HepG2 (cell line): ENCODE measurements around the gene TRRAP. TPM values are rescaled to one million over a fixed set of nuclear protein-coding genes. Genes with fewer than 3 reads are reported as not detected.

Experiments used
- ATAC-seq: fragments of 200-7000 bp; cut with Tn5 transposase; 3 replicates; pipeline ENCODE4 v1.9.1; 2020; ENCODE audit warnings: mild to moderate bottlenecking, moderate library complexity
- BruUV-seq: library from RNA; stranded (reverse); fragments of 400-500 nt; replicated peaks from 2 replicates; lab custom pipeline; 2021; lab: Mats Ljungman, UMichigan
- CTCF ChIA-PET: fragments of 300-600 bp; formaldehyde crosslinking; extraction: SDS; loops from one replicate; lab custom pipeline; 2021; ENCODE audit warnings: low total read pairs, inconsistent platforms, low intra/inter-chr PET ratio; lab: Yijun Ruan, JAX
- POLR2A ChIA-PET: fragments of 350-600 bp; sonication (Branson Sonifier 250); formaldehyde crosslinking; loops from one replicate; lab custom pipeline; 2020; ENCODE audit warnings: antibody characterized with exemption, inconsistent platforms; lab: Yijun Ruan, JAX
- DNase-seq: peaks from one replicate; pipeline ENCODE4 v3.0.0-alpha.2; 2015; ENCODE audit warnings: low spot score
- FAIRE-seq: peaks from 3 replicates; lab custom pipeline; 2011; peaks lifted over from hg19 to GRCh38; lab: Jason Lieb, UNC
- H2AFZ ChIP-seq: one replicate; pipeline ENCODE4 v1.6.1; 2011; ENCODE audit warnings: low read length, inconsistent platforms
- H3K27ac ChIP-seq: fragments of 300-600 bp; 3 replicates; pipeline ENCODE4 v1.8.0; 2011; ENCODE audit warnings: mixed run types, mild to moderate bottlenecking, mixed read lengths, low read length, inconsistent platforms; ENCODE audit not compliant: insufficient read depth; ENCODE audit errors: extremely low read length
- H3K27me3 ChIP-seq, 2 experiments: fragments of 200-600 bp in 1 of 2; 2 replicates in 1 of 2; 3 replicates in 1 of 2; pipeline versions ENCODE4 v1.6.0 to v1.8.0; 2011; ENCODE audit warnings: low read length in 2 of 2, mild to moderate bottlenecking in 2 of 2, moderate library complexity in 2 of 2, inconsistent platforms in 1 of 2; ENCODE audit not compliant: insufficient read depth in 2 of 2, control insufficient read depth in 1 of 2
- H3K36me3 ChIP-seq, 2 experiments: fragments of 200-600 bp in 1 of 2; replicated peaks in 1 of 2; 2 replicates in 1 of 2; 3 replicates in 1 of 2; pipeline versions ENCODE4 v1.5.1 to v1.8.0; 2011; ENCODE audit warnings: low read length in 2 of 2, inconsistent platforms in 1 of 2; ENCODE audit not compliant: insufficient read depth in 2 of 2, control insufficient read depth in 1 of 2
- H3K4me1 ChIP-seq: 2 replicates; pipeline ENCODE4 v1.5.1; 2012; ENCODE audit warnings: low read length, inconsistent platforms; ENCODE audit not compliant: insufficient read depth
- H3K4me2 ChIP-seq: 2 replicates; pipeline ENCODE4 v1.6.0; 2011; ENCODE audit warnings: low read depth, low read length, inconsistent platforms
- H3K4me3 ChIP-seq, 3 experiments: fragments of 200-600 bp in 1 of 3; sonication (generic), shearing (Covaris generic) in 1 of 3; replicated peaks in 1 of 3; 2 replicates each; pipeline ENCODE4 v1.5.1; 2011 to 2016; ENCODE audit warnings: low read length in 3 of 3, inconsistent platforms in 2 of 3, low read depth in 2 of 3, mild to moderate bottlenecking in 2 of 3, control low read depth in 1 of 3, mixed read lengths in 1 of 3; ENCODE audit not compliant: insufficient read depth in 1 of 3
- H3K79me2 ChIP-seq: one replicate; pipeline ENCODE4 v1.6.1; 2011; ENCODE audit warnings: low read length, inconsistent platforms; ENCODE audit not compliant: insufficient read depth
- H3K9ac ChIP-seq: 2 replicates; pipeline ENCODE4 v1.6.0; 2011; ENCODE audit warnings: mild to moderate bottlenecking, low read depth, low read length, inconsistent platforms; ENCODE audit not compliant: insufficient read depth
- H3K9me3 ChIP-seq: 2 replicates; pipeline ENCODE4 v1.5.1; 2012; ENCODE audit warnings: mild to moderate bottlenecking, low read length
- H4K20me1 ChIP-seq: 2 replicates; pipeline ENCODE4 v1.6.0; 2011; ENCODE audit warnings: inconsistent platforms, mild to moderate bottlenecking, low read length, moderate library complexity; ENCODE audit not compliant: insufficient read depth
- AHR ChIP-seq: IDR thresholded peaks from 2 replicates; pipeline ENCODE4 v1.6.1; 2018; ENCODE audit warnings: missing genetic modification reagents, missing compliant biosample characterization
- AKAP8 ChIP-seq: sonication (generic); formaldehyde crosslinking; IDR thresholded peaks from 2 replicates; pipeline ENCODE4 v1.5.1; 2020; ENCODE audit warnings: mild to moderate bottlenecking, missing genetic modification reagents
- BCL3 ChIP-seq: sonication (generic); formaldehyde crosslinking; IDR thresholded peaks from 2 replicates; pipeline ENCODE4 v1.5.1; 2020; ENCODE audit warnings: mild to moderate bottlenecking, missing genetic modification reagents, moderate library complexity
- BORCS8-MEF2B ChIP-seq: sonication (generic); formaldehyde crosslinking; IDR thresholded peaks from 2 replicates; pipeline ENCODE4 v1.8.0; 2022; ENCODE audit warnings: mild to moderate bottlenecking, missing genetic modification reagents
- CCAR2 ChIP-seq: fragments of 200-400 bp; formaldehyde crosslinking; optimal IDR thresholded peaks from 2 replicates; pipeline ENCODE3; 2018; ENCODE audit warnings: low read depth, mild to moderate bottlenecking, low read length, moderate library complexity
- DMAP1 ChIP-seq: IDR thresholded peaks from 2 replicates; pipeline ENCODE4 v1.6.1; 2016
- DNMT3B ChIP-seq: conservative IDR thresholded peaks from 2 replicates; pipeline ENCODE4 v1.6.1; 2016; ENCODE audit warnings: missing biosample characterization, control low read depth
- HNF4A ChIP-seq: sonication (generic); formaldehyde crosslinking; IDR thresholded peaks from 2 replicates; pipeline ENCODE4 v1.4.0; 2020; ENCODE audit warnings: missing genetic modification reagents
- HNRNPH1 ChIP-seq: fragments of 200-400 bp; formaldehyde crosslinking; optimal IDR thresholded peaks from 2 replicates; pipeline ENCODE3; 2017; ENCODE audit warnings: mild to moderate bottlenecking, low read depth, low read length
- KDM1A ChIP-seq: IDR thresholded peaks from 2 replicates; pipeline ENCODE4 v1.6.1; 2016; ENCODE audit warnings: missing compliant biosample characterization
- PCBP2 ChIP-seq: fragments of 200-400 bp; formaldehyde crosslinking; optimal IDR thresholded peaks from 2 replicates; pipeline ENCODE3; 2018; ENCODE audit warnings: low read length, low read depth; ENCODE audit not compliant: poor library complexity, severe bottlenecking
- POLR2G ChIP-seq: fragments of 200-400 bp; formaldehyde crosslinking; IDR thresholded peaks from 2 replicates; pipeline ENCODE4 v1.6.1; 2018; ENCODE audit warnings: mild to moderate bottlenecking, low read depth, low read length, moderate library complexity
- PREB ChIP-seq: sonication (generic); formaldehyde crosslinking; IDR thresholded peaks from 2 replicates; pipeline ENCODE4 v1.4.0; 2020; ENCODE audit warnings: missing genetic modification reagents
- PTBP1 ChIP-seq: fragments of 200-400 bp; formaldehyde crosslinking; IDR thresholded peaks from 2 replicates; pipeline ENCODE4 v1.6.1; 2018; ENCODE audit warnings: low read length, low read depth; ENCODE audit not compliant: poor library complexity, severe bottlenecking
- RAD21 ChIP-seq: fragments of 450-650 bp; formaldehyde crosslinking; IDR thresholded peaks from 2 replicates; pipeline ENCODE4 v1.5.0; 2020; ENCODE audit warnings: mild to moderate bottlenecking
- SMAD3 ChIP-seq: sonication (generic); formaldehyde crosslinking; IDR thresholded peaks from 2 replicates; pipeline ENCODE4 v1.4.0; 2020; ENCODE audit warnings: missing genetic modification reagents
- SMC3 ChIP-seq: IDR thresholded peaks from 2 replicates; pipeline ENCODE4 v1.6.1; 2011; ENCODE audit warnings: low read length, improper control_type of control experiment
- SRSF4 ChIP-seq: fragments of 200-400 bp; formaldehyde crosslinking; IDR thresholded peaks from one replicate; pipeline ENCODE4 v1.6.1; 2018; ENCODE audit warnings: mild to moderate bottlenecking, low read depth, low read length, moderate library complexity; ENCODE audit not compliant: poor library complexity, severe bottlenecking
- ZNF296 ChIP-seq: sonication (generic); formaldehyde crosslinking; conservative IDR thresholded peaks from 2 replicates; pipeline ENCODE4 v1.5.0; 2020; ENCODE audit warnings: mild to moderate bottlenecking, missing genetic modification reagents
- WGBS: methylation state at CpG from one replicate; pipeline ENCODE4 v1.1.6; 2017; ENCODE audit warnings: low lambda C conversion rate; 5-methylcytosine and 5-hydroxymethylcytosine counted together
- in situ Hi-C: cut with HindIII; loops from 2 replicates; pipeline ENCODE4 v1.10.0; 2017; ENCODE audit warnings: low pct_unique_long_range_greater_than_20kb; ENCODE audit not compliant: extremely low pct_ligation_motif_present
- intact Hi-C: fragments of 100-400 bp; cut with micrococcal nuclease; formaldehyde crosslinking; loops from one replicate; pipeline ENCODE4 v1.10.0; 2022; ENCODE audit not compliant: unreplicated experiment
- polyA plus RNA-seq, 8 experiments: library from polyadenylated mRNA; depleted of rRNA in 3 of 8; stranded (reverse) in 7 of 8; unstranded in 1 of 8; fragments of >200 nt; fragmentation: Illumina TruSeq in 4 of 8; extraction: Trizol in 4 of 8; gene quantifications; 2 replicates each; pipeline versions ENCODE4 v1.2.1 to v1.2.3, GENCODE V29; 2011 to 2016; ENCODE audit warnings: low read depth in 4 of 8, missing spikeins in 1 of 8, mixed read lengths in 1 of 8; ENCODE audit not compliant: insufficient read depth in 1 of 8
- total RNA-seq, 5 experiments: library from RNA; depleted of rRNA; stranded (reverse); fragments of >200 nt; fragmentation: Illumina TruSeq; extraction: Trizol; gene quantifications; 2 replicates each; pipeline ENCODE4 v1.2.3, GENCODE V29; 2016; ENCODE audit warnings: low read depth in 1 of 5

TRRAP gene
- total and polyA plus RNA-seq, 2 of the 13 experiments (the other 11 are each of a cell fraction or from before 2014, with no cell fraction given): 8.6 to 10.5 TPM

GRCh38 chr7:98868450-98868849, 9.9 kb upstream of the TRRAP start:
- Histone ChIP-seq H3K27ac (no peak overlapping the region), H3K79me2 (no peaks in the 10 kb centered on the region), H3K27me3 (peaks cover 5 to 33% of the 10 kb centered on the region in 2 experiments), H3K9ac (no peak overlapping the region), H4K20me1 (no peaks in the 10 kb centered on the region), H3K4me1 (peaks cover 45% of the 10 kb centered on the region), H3K4me3 (no peak overlapping the region), H2AFZ (no peak overlapping the region), H3K9me3 (no peaks in the 10 kb centered on the region), H3K4me2 (no peak overlapping the region), H3K36me3 (no peaks in the 10 kb centered on the region)
- DNase-seq: no peak
- CTCF ChIA-PET: no interaction called here
- in situ Hi-C loops: no loop called here
- WGBS: 32% methylated on average over 2 of the region's 2 CpGs
- no TSS peak for BruUV-seq
- ATAC-seq: no peak
- POLR2A ChIA-PET: no interaction called here
- intact Hi-C loops: no loop called here
- no peak for FAIRE-seq
- no peak for TF ChIP-seq KDM1A (CRISPR knock-in tag)
- TF ChIP-seq BCL3: no peak
- no peak for TF ChIP-seq DMAP1 (CRISPR knock-in tag)
- TF ChIP-seq RAD21: no peak
- no peak for TF ChIP-seq POLR2G
- TF ChIP-seq CCAR2: no peak
- TF ChIP-seq DNMT3B (CRISPR knock-in tag): no peak
- TF ChIP-seq HNRNPH1: no peak

GRCh38 chr7:98869027-98869596, 9.2 kb upstream of the TRRAP start:
- H3K9ac ChIP-seq: no peak overlapping the region
- intact Hi-C loops (no loop called here), in situ Hi-C loops (no loop called here)
- H3K9me3 ChIP-seq: no peaks in the 10 kb centered on the region
- peak overlapping the region in 1 of 3 experiments; percentile 48; a peak in 1 of 6 replicates for H3K4me3 ChIP-seq
- no peak for ATAC-seq
- POLR2A ChIA-PET: no interaction called here
- peaks cover 45% of the 10 kb centered on the region for H3K4me1 ChIP-seq
- FAIRE-seq: no peak
- no peaks in the 10 kb centered on the region for H4K20me1 ChIP-seq
- no peak overlapping the region for H2AFZ ChIP-seq
- DNase-seq: no peak
- 0 out of 2 replicates have a peak overlapping the region, but pooled peaks have one; percentile 47 for H3K4me2 ChIP-seq
- H3K27ac ChIP-seq: no peak overlapping the region
- H3K79me2 ChIP-seq: no peaks in the 10 kb centered on the region
- H3K36me3 ChIP-seq: no peaks in the 10 kb centered on the region
- CTCF ChIA-PET: no interaction called here
- H3K27me3 ChIP-seq: peaks cover 5 to 33% of the 10 kb centered on the region in 2 experiments
- BruUV-seq: no TSS peak
- WGBS: 49% methylated on average over 14 of the region's 25 CpGs
- TF ChIP-seq PCBP2: no peak
- TF ChIP-seq SMC3: no peak
- no peak for TF ChIP-seq SMAD3
- no peak for TF ChIP-seq SRSF4
- TF ChIP-seq AHR (CRISPR knock-in tag): no peak
- no peak for TF ChIP-seq HNF4A (CRISPR knock-in tag)
- TF ChIP-seq BORCS8-MEF2B: no peak
- no peak for TF ChIP-seq PTBP1
- TF ChIP-seq ZNF296 (CRISPR knock-in tag): no peak
- TF ChIP-seq PREB (CRISPR knock-in tag): no peak
- no peak for TF ChIP-seq AKAP8 (CRISPR knock-in tag)
